ENCODE measurements around the gene RCAN2.

- TF ChIP-seq EP300 (IDR thresholded peaks at IDR 0.05) (no peak), POLR2AphosphoS5 (IDR thresholded peaks at IDR 0.05) (no peak), POLR2A (IDR thresholded peaks at IDR 0.05) (no peak)
- TF ChIP-seq, protein P1, sequence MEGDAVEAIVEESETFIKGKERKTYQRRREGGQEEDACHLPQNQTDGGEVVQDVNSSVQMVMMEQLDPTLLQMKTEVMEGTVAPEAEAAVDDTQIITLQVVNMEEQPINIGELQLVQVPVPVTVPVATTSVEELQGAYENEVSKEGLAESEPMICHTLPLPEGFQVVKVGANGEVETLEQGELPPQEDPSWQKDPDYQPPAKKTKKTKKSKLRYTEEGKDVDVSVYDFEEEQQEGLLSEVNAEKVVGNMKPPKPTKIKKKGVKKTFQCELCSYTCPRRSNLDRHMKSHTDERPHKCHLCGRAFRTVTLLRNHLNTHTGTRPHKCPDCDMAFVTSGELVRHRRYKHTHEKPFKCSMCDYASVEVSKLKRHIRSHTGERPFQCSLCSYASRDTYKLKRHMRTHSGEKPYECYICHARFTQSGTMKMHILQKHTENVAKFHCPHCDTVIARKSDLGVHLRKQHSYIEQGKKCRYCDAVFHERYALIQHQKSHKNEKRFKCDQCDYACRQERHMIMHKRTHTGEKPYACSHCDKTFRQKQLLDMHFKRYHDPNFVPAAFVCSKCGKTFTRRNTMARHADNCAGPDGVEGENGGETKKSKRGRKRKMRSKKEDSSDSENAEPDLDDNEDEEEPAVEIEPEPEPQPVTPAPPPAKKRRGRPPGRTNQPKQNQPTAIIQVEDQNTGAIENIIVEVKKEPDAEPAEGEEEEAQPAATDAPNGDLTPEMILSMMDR (IDR thresholded peaks at IDR 0.05), result no peak
Observed at GRCh38 chr6:46172176-46172575, 319.1 kb downstream of the RCAN2 start.
